ENCODE results near the gene PRG3. TPM values are rescaled to one million over a fixed set of nuclear protein-coding genes. Genes with fewer than 3 reads are reported as not detected.

The PRG3 gene
- total and polyA plus RNA-seq, 2 of the 13 experiments (the other 11 are each of a cell fraction or from before 2014, with no cell fraction given) = not detected

DNA sequence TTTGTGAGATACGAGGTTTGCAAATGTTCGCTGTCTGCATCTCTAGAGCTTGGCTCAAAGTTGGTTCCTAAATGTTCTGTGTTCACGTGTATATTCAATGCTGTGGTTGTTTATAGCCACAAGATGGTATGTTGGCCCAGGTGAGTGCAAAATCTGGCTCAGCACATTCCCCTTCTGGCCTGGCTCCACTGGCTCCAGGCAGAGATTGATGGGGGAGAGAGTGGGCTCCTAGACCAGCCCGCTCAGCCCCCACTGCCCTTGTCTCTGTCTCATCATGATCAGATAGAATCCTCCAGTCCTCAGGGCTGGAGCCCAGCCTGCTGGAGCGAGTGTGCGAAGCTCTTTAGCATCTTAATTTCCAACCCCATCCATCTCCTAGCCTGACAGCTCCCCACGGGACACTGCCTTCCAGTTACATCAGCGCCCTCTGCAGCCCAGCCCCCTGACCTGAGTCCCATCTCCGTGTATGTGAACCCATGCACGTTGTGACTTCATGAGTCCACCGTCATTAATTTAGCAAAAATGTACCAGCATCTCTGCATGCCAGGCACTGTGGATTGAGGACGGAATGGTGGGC, 40.8 kb downstream of the PRG3 start (continued):
- no peak for TF ChIP-seq SIX1 (CRISPR knock-in tag; IDR thresholded peaks at IDR 0.05; ENCODE audit: borderline replicate concordance)
- no peak for TF ChIP-seq HNF4G (IDR thresholded peaks at IDR 0.05; ENCODE audit: borderline replicate concordance, low read depth, low read length)
- TF ChIP-seq HNF4G (CRISPR knock-in tag; IDR thresholded peaks at IDR 0.05; ENCODE audit: borderline replicate concordance, low read depth) = no peak
- TF ChIP-seq ONECUT2 (CRISPR knock-in tag; IDR thresholded peaks at IDR 0.05) = no peak
- TF ChIP-seq HOXA7 (CRISPR knock-in tag; IDR thresholded peaks at IDR 0.05) = no peak
- TF ChIP-seq ZNF296 (CRISPR knock-in tag; conservative IDR thresholded peaks at IDR 0.05) = no peak
- TF ChIP-seq ZNF83 (CRISPR knock-in tag; IDR thresholded peaks at IDR 0.05; ENCODE audit: borderline replicate concordance) = no peak
- TF ChIP-seq SOX6 (IDR thresholded peaks at IDR 0.05) = no peak
- 0 out of 2 replicates have a peak, but pooled peaks have one; percentile 12 for TF ChIP-seq SOX6 (CRISPR knock-in tag; IDR thresholded peaks at IDR 0.05)
- no peak for TF ChIP-seq ZNF841 (CRISPR knock-in tag; IDR thresholded peaks at IDR 0.05; ENCODE audit: borderline replicate concordance)
- TF ChIP-seq, protein P1, sequence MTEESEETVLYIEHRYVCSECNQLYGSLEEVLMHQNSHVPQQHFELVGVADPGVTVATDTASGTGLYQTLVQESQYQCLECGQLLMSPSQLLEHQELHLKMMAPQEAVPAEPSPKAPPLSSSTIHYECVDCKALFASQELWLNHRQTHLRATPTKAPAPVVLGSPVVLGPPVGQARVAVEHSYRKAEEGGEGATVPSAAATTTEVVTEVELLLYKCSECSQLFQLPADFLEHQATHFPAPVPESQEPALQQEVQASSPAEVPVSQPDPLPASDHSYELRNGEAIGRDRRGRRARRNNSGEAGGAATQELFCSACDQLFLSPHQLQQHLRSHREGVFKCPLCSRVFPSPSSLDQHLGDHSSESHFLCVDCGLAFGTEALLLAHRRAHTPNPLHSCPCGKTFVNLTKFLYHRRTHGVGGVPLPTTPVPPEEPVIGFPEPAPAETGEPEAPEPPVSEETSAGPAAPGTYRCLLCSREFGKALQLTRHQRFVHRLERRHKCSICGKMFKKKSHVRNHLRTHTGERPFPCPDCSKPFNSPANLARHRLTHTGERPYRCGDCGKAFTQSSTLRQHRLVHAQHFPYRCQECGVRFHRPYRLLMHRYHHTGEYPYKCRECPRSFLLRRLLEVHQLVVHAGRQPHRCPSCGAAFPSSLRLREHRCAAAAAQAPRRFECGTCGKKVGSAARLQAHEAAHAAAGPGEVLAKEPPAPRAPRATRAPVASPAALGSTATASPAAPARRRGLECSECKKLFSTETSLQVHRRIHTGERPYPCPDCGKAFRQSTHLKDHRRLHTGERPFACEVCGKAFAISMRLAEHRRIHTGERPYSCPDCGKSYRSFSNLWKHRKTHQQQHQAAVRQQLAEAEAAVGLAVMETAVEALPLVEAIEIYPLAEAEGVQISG (CRISPR knock-in tag; IDR thresholded peaks at IDR 0.05) = peak; percentile 60
- no peak for TF ChIP-seq ZNF33B (CRISPR knock-in tag; IDR thresholded peaks at IDR 0.05)
- peak; percentile 21; the same call in 1 of the 2 replicates for TF ChIP-seq ZNF292 (CRISPR knock-in tag; IDR thresholded peaks at IDR 0.05; ENCODE audit: borderline replicate concordance, low read depth)
- TF ChIP-seq ATF7 (IDR thresholded peaks at IDR 0.05) = no peak
- no peak for TF ChIP-seq ATF7 (CRISPR knock-in tag; IDR thresholded peaks at IDR 0.05)
- TF ChIP-seq, protein P2, sequence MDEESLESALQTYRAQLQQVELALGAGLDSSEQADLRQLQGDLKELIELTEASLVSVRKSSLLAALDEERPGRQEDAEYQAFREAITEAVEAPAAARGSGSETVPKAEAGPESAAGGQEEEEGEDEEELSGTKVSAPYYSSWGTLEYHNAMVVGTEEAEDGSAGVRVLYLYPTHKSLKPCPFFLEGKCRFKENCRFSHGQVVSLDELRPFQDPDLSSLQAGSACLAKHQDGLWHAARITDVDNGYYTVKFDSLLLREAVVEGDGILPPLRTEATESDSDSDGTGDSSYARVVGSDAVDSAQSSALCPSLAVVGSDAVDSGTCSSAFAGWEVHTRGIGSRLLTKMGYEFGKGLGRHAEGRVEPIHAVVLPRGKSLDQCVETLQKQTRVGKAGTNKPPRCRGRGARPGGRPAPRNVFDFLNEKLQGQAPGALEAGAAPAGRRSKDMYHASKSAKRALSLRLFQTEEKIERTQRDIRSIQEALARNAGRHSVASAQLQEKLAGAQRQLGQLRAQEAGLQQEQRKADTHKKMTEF (CRISPR knock-in tag; IDR thresholded peaks at IDR 0.05) = no peak
- TF ChIP-seq, protein P3, sequence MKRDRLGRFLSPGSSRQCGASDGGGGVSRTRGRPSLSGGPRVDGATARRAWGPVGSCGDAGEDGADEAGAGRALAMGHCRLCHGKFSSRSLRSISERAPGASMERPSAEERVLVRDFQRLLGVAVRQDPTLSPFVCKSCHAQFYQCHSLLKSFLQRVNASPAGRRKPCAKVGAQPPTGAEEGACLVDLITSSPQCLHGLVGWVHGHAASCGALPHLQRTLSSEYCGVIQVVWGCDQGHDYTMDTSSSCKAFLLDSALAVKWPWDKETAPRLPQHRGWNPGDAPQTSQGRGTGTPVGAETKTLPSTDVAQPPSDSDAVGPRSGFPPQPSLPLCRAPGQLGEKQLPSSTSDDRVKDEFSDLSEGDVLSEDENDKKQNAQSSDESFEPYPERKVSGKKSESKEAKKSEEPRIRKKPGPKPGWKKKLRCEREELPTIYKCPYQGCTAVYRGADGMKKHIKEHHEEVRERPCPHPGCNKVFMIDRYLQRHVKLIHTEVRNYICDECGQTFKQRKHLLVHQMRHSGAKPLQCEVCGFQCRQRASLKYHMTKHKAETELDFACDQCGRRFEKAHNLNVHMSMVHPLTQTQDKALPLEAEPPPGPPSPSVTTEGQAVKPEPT (CRISPR knock-in tag; IDR thresholded peaks at IDR 0.05; ENCODE audit: low read depth) = no peak
- no peak for TF ChIP-seq DPF2 (CRISPR knock-in tag; IDR thresholded peaks at IDR 0.05; ENCODE audit: borderline replicate concordance, low read depth)
- no peak for TF ChIP-seq PCBP1 (IDR thresholded peaks at IDR 0.05; ENCODE audit: borderline replicate concordance, low read depth, low read length)
- TF ChIP-seq SYNCRIP (IDR thresholded peaks at IDR 0.05; ENCODE audit: insufficient read depth, low read depth, low read length) = no peak
- peak in 1 of 2 experiments; percentile 39; a peak in 1 of 4 replicates for TF ChIP-seq ATF4 (CRISPR knock-in tag; IDR thresholded peaks at IDR 0.05)
- TF ChIP-seq POLR2AphosphoS5 (IDR thresholded peaks at IDR 0.05; ENCODE audit: low read depth, low read length) = no peak
- TF ChIP-seq XRCC5 (optimal IDR thresholded peaks at IDR 0.05; ENCODE audit: low read length) = peak; percentile 32
- no peak for TF ChIP-seq SRY (CRISPR knock-in tag; IDR thresholded peaks at IDR 0.05)
- no peak for TF ChIP-seq ZNF644 (CRISPR knock-in tag; IDR thresholded peaks at IDR 0.05; ENCODE audit: low read depth)

All from HepG2 (cell line).